Mesodermal cell (in vitro differentiated cells): Measurements from ENCODE around the gene ZNF808.
"Not testable (repeated sequence)": the region's sequence is repeated elsewhere in the genome, so short reads cannot be mapped to it uniquely, and the experiment has no call there.

Source experiments
- H3K27ac ChIP-seq: 2 replicates; pipeline ENCODE4 v1.7.0; 2013; ENCODE audit warnings: mild to moderate bottlenecking, low read depth, low read length, moderate library complexity; ENCODE audit not compliant: severe bottlenecking
- H3K36me3 ChIP-seq: 2 replicates; pipeline ENCODE4 v1.7.1; 2013; ENCODE audit warnings: mild to moderate bottlenecking, low read length, moderate library complexity; ENCODE audit not compliant: control insufficient read depth, insufficient read depth
- H3K4me1 ChIP-seq: one replicate; pipeline ENCODE4 v1.7.1; 2013; ENCODE audit warnings: mild to moderate bottlenecking, low read length; ENCODE audit not compliant: insufficient read depth, control insufficient read depth, poor library complexity, severe bottlenecking
- H3K4me3 ChIP-seq: 2 replicates; pipeline ENCODE4 v1.7.0; 2013; ENCODE audit warnings: low read length, control low read depth, mild to moderate bottlenecking; ENCODE audit not compliant: insufficient read depth, poor library complexity, severe bottlenecking; ENCODE audit errors: extremely low read depth
- H3K9me3 ChIP-seq: 2 replicates; pipeline ENCODE4 v1.7.1; 2013; ENCODE audit warnings: mild to moderate bottlenecking, low read length, moderate library complexity; ENCODE audit not compliant: control insufficient read depth
- WGBS, 2 experiments: methylation state at CpG; one replicate each; pipeline ENCODE4 v1.1.5; 2013; ENCODE audit warnings: missing lambda C conversion rate in 2 of 2; ENCODE audit not compliant: insufficient coverage in 2 of 2; 5-methylcytosine and 5-hydroxymethylcytosine counted together

The ZNF808 gene

GRCh38 chr19:52535771-52536447, 8.4 kb downstream of the ZNF808 start:
- H3K27ac ChIP-seq: peak overlapping the region; percentile 49
- H3K4me3 ChIP-seq: peak overlapping the region; percentile 56
- peaks cover 14% of the 10 kb centered on the region for H3K36me3 ChIP-seq
- H3K4me1 ChIP-seq: no peaks in the 10 kb centered on the region
- 2 to 4% methylated on average over 41 to 48 of the region's 50 CpGs for WGBS, 2 experiments
- no peaks in the 10 kb centered on the region for H3K9me3 ChIP-seq

GRCh38 chr19:52536448-52536800, 9.0 kb downstream of the ZNF808 start:
- H3K27ac ChIP-seq: peak overlapping the region; percentile 49
- H3K4me1 ChIP-seq: no peaks in the 10 kb centered on the region
- peak overlapping the region; percentile 56 for H3K4me3 ChIP-seq
- WGBS, 2 experiments: 9 to 14% methylated on average over 9 to 17 of the region's 17 CpGs
- H3K9me3 ChIP-seq: no peaks in the 10 kb centered on the region
- peaks cover 14% of the 10 kb centered on the region for H3K36me3 ChIP-seq

GRCh38 chr19:52538815-52539214, 11.3 kb downstream of the ZNF808 start:
- not testable (repeated sequence) for H3K4me3 ChIP-seq, H3K27ac ChIP-seq, H3K9me3 ChIP-seq, H3K4me1 ChIP-seq
- no CpG with 5 or more reads among the region's 4 CpGs for WGBS, 2 experiments
- H3K36me3 ChIP-seq: peaks cover 23% of the 10 kb centered on the region

- H3K36me3 ChIP-seq: peaks cover 39% of the 10 kb centered on the region
- H3K4me3 ChIP-seq, H3K4me1 ChIP-seq, H3K27ac ChIP-seq, H3K9me3 ChIP-seq: not testable (repeated sequence)
- 93 to 100% methylated on average over 1 to 2 of the region's 5 CpGs for WGBS, 2 experiments
These were observed 13.7 kb downstream of the ZNF808 start for GRCh38 chr19:52541176-52541575.

GRCh38 chr19:52541608-52542007, 14.1 kb downstream of the ZNF808 start:
- no peak overlapping the region for H3K4me3 ChIP-seq
- peaks cover 44% of the 10 kb centered on the region for H3K36me3 ChIP-seq
- no peaks in the 10 kb centered on the region for H3K9me3 ChIP-seq
- 96 to 100% methylated on average over 2 to 4 of the region's 5 CpGs for WGBS, 2 experiments
- no peaks in the 10 kb centered on the region for H3K4me1 ChIP-seq
- H3K27ac ChIP-seq: no peak overlapping the region

- H3K9me3 ChIP-seq, H3K4me1 ChIP-seq, H3K4me3 ChIP-seq, H3K27ac ChIP-seq: not testable (repeated sequence)
- peaks cover 52% of the 10 kb centered on the region for H3K36me3 ChIP-seq
- WGBS, 2 experiments: 83 to 90% methylated on average over 2 of the region's 6 CpGs
These were observed 15.1 kb downstream of the ZNF808 start for GRCh38 chr19:52542541-52542940.

GRCh38 chr19:52542984-52543664, 15.7 kb downstream of the ZNF808 start:
- WGBS, 2 experiments: 95 to 99% methylated on average over 2 to 5 of the region's 8 CpGs
- no peaks in the 10 kb centered on the region for H3K9me3 ChIP-seq
- H3K4me1 ChIP-seq: no peaks in the 10 kb centered on the region
- no peak overlapping the region for H3K27ac ChIP-seq
- peaks cover 58% of the 10 kb centered on the region for H3K36me3 ChIP-seq
- no peak overlapping the region for H3K4me3 ChIP-seq

GRCh38 chr19:52554216-52554971, 26.9 kb downstream of the ZNF808 start:
- no peaks in the 10 kb centered on the region for H3K4me1 ChIP-seq
- 97 to 99% methylated on average over 11 to 12 of the region's 15 CpGs for WGBS, 2 experiments
- H3K4me3 ChIP-seq: no peak overlapping the region
- H3K36me3 ChIP-seq: peaks cover 91% of the 10 kb centered on the region
- no peak overlapping the region for H3K27ac ChIP-seq
- peaks cover 45% of the 10 kb centered on the region for H3K9me3 ChIP-seq

GRCh38 chr19:52557231-52557995, 29.9 kb downstream of the ZNF808 start:
- no peak overlapping the region for H3K4me3 ChIP-seq
- peaks cover 49% of the 10 kb centered on the region for H3K9me3 ChIP-seq
- no peaks in the 10 kb centered on the region for H3K4me1 ChIP-seq
- no peak overlapping the region for H3K27ac ChIP-seq
- WGBS, 2 experiments: 84 to 99% methylated on average over 7 to 12 of the region's 16 CpGs
- peaks cover 83% of the 10 kb centered on the region for H3K36me3 ChIP-seq

- Histone ChIP-seq H3K9me3 (peaks cover 42% of the 10 kb centered on the region), H3K36me3 (peaks cover 84% of the 10 kb centered on the region)
- not testable (repeated sequence) for H3K4me3 ChIP-seq, H3K4me1 ChIP-seq, H3K27ac ChIP-seq
- 80% methylated on average over 1 of the region's 5 CpGs; no CpG with 5 or more reads in 1 of the 2 experiments for WGBS, 2 experiments
These were observed 31.4 kb downstream of the ZNF808 start for GRCh38 chr19:52558732-52559445.
